H9 (cell line): ENCODE results near the gene POLN. TPM values are rescaled to one million over a fixed set of nuclear protein-coding genes. Genes with fewer than 3 reads are reported as not detected.

Experiments used
- DNase-seq: peaks from one replicate; pipeline ENCODE4 v3.0.0-alpha.2; 2017
- H2AFZ ChIP-seq: one replicate; pipeline ENCODE4 v1.6.1; 2013; ENCODE audit warnings: mild to moderate bottlenecking, low read length, control low read depth, moderate library complexity
- H2AK5ac ChIP-seq: 2 replicates; pipeline ENCODE4 v1.6.1; 2013; ENCODE audit warnings: low read length, control low read depth, mixed read lengths; ENCODE audit not compliant: insufficient read length
- H2BK120ac ChIP-seq: one replicate; pipeline ENCODE4 v1.6.1; 2013; ENCODE audit warnings: low read depth, mild to moderate bottlenecking, low read length, control low read depth, inconsistent platforms; ENCODE audit not compliant: poor library complexity, severe bottlenecking
- H2BK12ac ChIP-seq: 2 replicates; pipeline ENCODE4 v1.6.1; 2013; ENCODE audit warnings: low read length, control low read depth, mixed read lengths, low read depth; ENCODE audit not compliant: insufficient read length
- H2BK15ac ChIP-seq: 2 replicates; pipeline ENCODE4 v1.6.1; 2013; ENCODE audit warnings: low read depth, low read length, control low read depth
- H2BK20ac ChIP-seq: one replicate; pipeline ENCODE4 v1.6.1; 2013; ENCODE audit warnings: low read depth, mild to moderate bottlenecking, low read length, control low read depth, inconsistent platforms; ENCODE audit not compliant: poor library complexity, severe bottlenecking
- H2BK5ac ChIP-seq: 2 replicates; pipeline ENCODE4 v1.6.1; 2013; ENCODE audit warnings: low read length, control low read depth, mixed read lengths; ENCODE audit not compliant: insufficient read length
- H3K14ac ChIP-seq: 2 replicates; pipeline ENCODE4 v1.6.1; 2013; ENCODE audit warnings: low read length, control low read depth; ENCODE audit not compliant: insufficient read depth
- H3K18ac ChIP-seq: 2 replicates; pipeline ENCODE4 v1.6.1; 2013; ENCODE audit warnings: low read depth, mild to moderate bottlenecking, mixed read lengths, low read length, control low read depth; ENCODE audit not compliant: insufficient read length
- H3K23ac ChIP-seq: 2 replicates; pipeline ENCODE4 v1.6.1; 2013; ENCODE audit warnings: low read length, control low read depth, mixed read lengths, low read depth; ENCODE audit not compliant: insufficient read length
- H3K23me2 ChIP-seq: 2 replicates; pipeline ENCODE4 v1.6.1; 2013; ENCODE audit warnings: low read depth, mild to moderate bottlenecking, mixed read lengths, low read length, control low read depth; ENCODE audit not compliant: insufficient read length, poor library complexity, severe bottlenecking
- H3K27ac ChIP-seq: 2 replicates; pipeline ENCODE4 v1.5.1; 2013; ENCODE audit warnings: low read length, control low read depth, mixed read lengths, low read depth; ENCODE audit not compliant: insufficient read length
- H3K27me3 ChIP-seq: 2 replicates; pipeline ENCODE4 v1.6.1; 2013; ENCODE audit warnings: low read length, control low read depth, inconsistent platforms; ENCODE audit not compliant: insufficient read depth
- H3K4ac ChIP-seq: 2 replicates; pipeline ENCODE4 v1.6.1; 2013; ENCODE audit warnings: low read depth, mild to moderate bottlenecking, control low read depth, inconsistent platforms, low read length, moderate library complexity
- H3K4me1 ChIP-seq: 2 replicates; pipeline ENCODE4 v1.6.1; 2013; ENCODE audit warnings: low read length, control low read depth, inconsistent platforms; ENCODE audit not compliant: insufficient read depth
- H3K4me2 ChIP-seq: 2 replicates; pipeline ENCODE4 v1.6.1; 2013; ENCODE audit warnings: low read length, control low read depth, mixed read lengths; ENCODE audit not compliant: insufficient read length, insufficient read depth
- H3K56ac ChIP-seq: 2 replicates; pipeline ENCODE4 v1.6.1; 2013; ENCODE audit warnings: low read depth, mild to moderate bottlenecking, mixed read lengths, low read length, control low read depth; ENCODE audit not compliant: insufficient read length
- H3K79me1 ChIP-seq: 2 replicates; pipeline ENCODE4 v1.6.1; 2013; ENCODE audit warnings: low read depth, mild to moderate bottlenecking, moderate library complexity, low read length, control low read depth, inconsistent platforms; ENCODE audit not compliant: insufficient read depth, poor library complexity, severe bottlenecking
- H3K79me2 ChIP-seq: 2 replicates; pipeline ENCODE4 v1.6.1; 2013; ENCODE audit warnings: low read length, control low read depth, inconsistent platforms; ENCODE audit not compliant: insufficient read depth
- H3K9ac ChIP-seq: 2 replicates; pipeline ENCODE4 v1.6.1; 2013; ENCODE audit warnings: low read length, control low read depth, mixed read lengths; ENCODE audit not compliant: insufficient read length; ENCODE audit errors: extremely low read depth
- H3K9me3 ChIP-seq: one replicate; pipeline ENCODE4 v1.6.1; 2013; ENCODE audit warnings: low read depth, low read length, inconsistent platforms; ENCODE audit not compliant: control insufficient read depth
- H3T11ph ChIP-seq: one replicate; pipeline ENCODE4 v1.6.1; 2013; ENCODE audit warnings: mild to moderate bottlenecking, low read length, control low read depth, inconsistent platforms
- H4K20me1 ChIP-seq: one replicate; pipeline ENCODE4 v1.6.1; 2013; ENCODE audit not compliant: control insufficient read depth, insufficient read length, insufficient read depth
- H4K5ac ChIP-seq: 2 replicates; pipeline ENCODE4 v1.6.1; 2013; ENCODE audit warnings: low read depth, mild to moderate bottlenecking, mixed read lengths, low read length, control low read depth; ENCODE audit not compliant: insufficient read length
- H4K8ac ChIP-seq: replicated peaks from 2 replicates; pipeline ENCODE4 v1.6.1; 2013; ENCODE audit warnings: low read length, control low read depth, mixed read lengths, low read depth; ENCODE audit not compliant: insufficient read length
- H4K91ac ChIP-seq: 2 replicates; pipeline ENCODE4 v1.6.1; 2013; ENCODE audit warnings: low read depth, mild to moderate bottlenecking, moderate library complexity, mixed read lengths, low read length, control low read depth; ENCODE audit not compliant: insufficient read length
- H3K27ac Mint-ChIP-seq, 3 experiments: 2 replicates in 2 of 3; 3 replicates in 1 of 3; pipeline ENCODE4 v1.8.0; 2020 to 2021; ENCODE audit warnings: mixed read lengths in 3 of 3, mild to moderate bottlenecking in 1 of 3, moderate library complexity in 1 of 3
- H3K27me3 Mint-ChIP-seq: 2 replicates; pipeline ENCODE4 v1.8.0; 2021; ENCODE audit warnings: low read depth, mild to moderate bottlenecking, moderate library complexity, mixed read lengths
- H3K36me3 Mint-ChIP-seq, 3 experiments: 2 replicates in 2 of 3; 3 replicates in 1 of 3; pipeline ENCODE4 v1.8.0; 2020 to 2021; ENCODE audit warnings: low read depth in 3 of 3, mixed read lengths in 3 of 3; ENCODE audit not compliant: insufficient read depth in 1 of 3
- H3K4me1 Mint-ChIP-seq, 2 experiments: 2 replicates each; pipeline ENCODE4 v1.8.0; 2020; ENCODE audit warnings: mixed read lengths in 2 of 2
- H3K4me3 Mint-ChIP-seq, 2 experiments: 2 replicates in 1 of 2; 3 replicates in 1 of 2; pipeline ENCODE4 v1.8.0; 2020 to 2021; ENCODE audit warnings: mild to moderate bottlenecking in 2 of 2, mixed read lengths in 2 of 2, moderate library complexity in 1 of 2
- H3K9me3 Mint-ChIP-seq, 2 experiments: 2 replicates in 1 of 2; 3 replicates in 1 of 2; pipeline ENCODE4 v1.8.0; 2020; ENCODE audit warnings: mild to moderate bottlenecking in 2 of 2, mixed read lengths in 2 of 2, moderate library complexity in 1 of 2
- CTCF ChIP-seq: fragments of 200-600 bp; sonication (generic); conservative IDR thresholded peaks from 3 replicates; pipeline ENCODE4 v1.8.0; 2021; ENCODE audit warnings: antibody characterized with exemption, mild to moderate bottlenecking
- WGBS: extraction: QIAGEN DNeasy Blood & Tissue Kit; methylation state at CpG from one replicate; pipeline ENCODE4 v1.1.7; 2013; ENCODE audit warnings: missing lambda C conversion rate, low lambda C conversion rate, mixed read lengths; ENCODE audit not compliant: insufficient read length; ENCODE audit errors: extremely low coverage; 5-methylcytosine and 5-hydroxymethylcytosine counted together
- total RNA-seq: library from RNA; stranded (reverse); gene quantifications from 2 replicates; pipeline ENCODE4 v1.2.1, GENCODE V29; 2021

The POLN gene
- total RNA-seq, 1 experiment from 2014 or later = 0.74 TPM

- Histone ChIP-seq H3K4me2 (no peak overlapping the region), H3K9ac (no peak overlapping the region), H3K9me3 (no peaks in the 10 kb centered on the region), H3K79me2 (no peaks in the 10 kb centered on the region), H3K79me1 (no peaks in the 10 kb centered on the region), H3K4ac (no peak overlapping the region), H3K4me1 (no peaks in the 10 kb centered on the region), H2BK12ac (no peak overlapping the region), H2BK5ac (no peak overlapping the region), H2BK20ac (no peak overlapping the region), H4K91ac (no peak overlapping the region), H2BK120ac (no peak overlapping the region), H4K5ac (no peak overlapping the region), H3K14ac (no peak overlapping the region), H3K56ac (no peak overlapping the region), H3K18ac (no peak overlapping the region), H3K23me2 (no peaks in the 10 kb centered on the region), H4K20me1 (no peaks in the 10 kb centered on the region), H3T11ph (no peak overlapping the region), H3K27ac (no peak overlapping the region), H3K27me3 (no peaks in the 10 kb centered on the region), H3K23ac (no peak overlapping the region), H2BK15ac (no peak overlapping the region), H4K8ac (no peak overlapping the region), H2AFZ (no peak overlapping the region), H2AK5ac (no peak overlapping the region)
- no peak for DNase-seq
- no peak for TF ChIP-seq CTCF
- no peaks in the 10 kb centered on the region for H3K9me3 Mint-ChIP-seq
- peaks cover 9% of the 10 kb centered on the region for H3K27me3 Mint-ChIP-seq
- no peak overlapping the region for H3K27ac Mint-ChIP-seq
- no CpG with 5 or more reads among the region's 4 CpGs for WGBS
- no peaks in the 10 kb centered on the region for H3K36me3 Mint-ChIP-seq
- H3K4me1 Mint-ChIP-seq = peaks cover 0 to 5% of the 10 kb centered on the region in 2 experiments; a peak in 3 of 4 replicates
- no peak overlapping the region for H3K4me3 Mint-ChIP-seq
These were observed 116.9 kb downstream of the POLN start for GRCh38 chr4:2125023-2125422.
